C4-2B (cell line): ENCODE measurements around the gene TCEAL3.
"Not testable (repeated sequence)": the region's sequence is repeated elsewhere in the genome, so short reads cannot be mapped to it uniquely, and the experiment has no call there.

ENCODE experiments used
- H3K27ac ChIP-seq: fragments of 450-650 bp; 2 replicates; pipeline ENCODE4 v1.5.1; 2017
- CTCF ChIP-seq: fragments of 450-650 bp; conservative IDR thresholded peaks from 2 replicates; pipeline ENCODE4 v1.5.1; 2017; ENCODE audit warnings: mild to moderate bottlenecking
- ZFX ChIP-seq: fragments of 450-650 bp; IDR thresholded peaks from 2 replicates; pipeline ENCODE4 v1.6.1; 2017

Gene TCEAL3

DNA sequence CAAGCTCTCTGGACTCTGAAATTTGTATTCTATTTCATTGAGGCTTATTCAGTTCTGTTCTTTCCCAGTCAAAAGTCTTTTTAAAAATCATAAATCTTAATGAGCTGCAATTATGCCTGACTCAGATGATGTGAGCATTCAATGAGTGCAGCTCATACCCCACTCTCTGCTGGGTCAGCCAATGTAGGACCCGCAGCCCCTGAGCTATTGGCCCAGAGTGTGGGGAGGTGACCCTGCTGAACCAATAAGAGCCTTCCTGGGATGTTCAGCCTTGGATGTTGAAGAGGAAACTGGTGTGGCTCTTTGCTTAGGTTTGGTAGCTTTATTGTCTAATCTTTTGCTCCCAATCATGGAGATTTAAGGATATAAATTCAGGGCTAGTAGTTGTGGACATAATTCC, 34.6 kb upstream of the TCEAL3 start:
- no peak overlapping the region for H3K27ac ChIP-seq
- TF ChIP-seq ZFX = no peak
- no peak for TF ChIP-seq CTCF

GRCh38 chrX:103584596-103584995, 23.2 kb upstream of the TCEAL3 start:
- TF ChIP-seq CTCF (no peak), ZFX (no peak)
- no peak overlapping the region for H3K27ac ChIP-seq

GRCh38 chrX:103585411-103586313, 22.1 kb upstream of the TCEAL3 start, which contains the start of gene TCEAL4:
Gene TCEAL4, plus strand, starts transcription at chrX:103585515. Its CDS starts 1,161 bp downstream, at chrX:103586676.
- TF ChIP-seq ZFX (peak; percentile 40; the same call in 1 of the 2 replicates), CTCF (no peak)

DNA sequence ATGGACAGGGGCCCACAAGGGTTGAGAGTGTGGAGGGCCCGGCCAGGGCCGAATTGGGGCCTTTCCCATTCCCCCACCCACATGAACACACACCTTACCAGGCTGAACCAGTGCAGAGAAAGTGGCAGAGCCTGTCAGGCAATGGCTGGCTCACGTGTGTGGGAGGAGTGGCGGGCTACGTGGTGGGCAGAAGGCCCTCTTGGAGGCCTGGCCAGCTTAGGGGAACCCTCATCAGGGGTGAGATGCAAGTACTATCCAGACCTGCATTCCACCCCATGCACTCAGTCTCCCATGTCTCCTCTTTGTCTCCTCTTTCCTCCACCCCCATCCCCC, 21.5 kb upstream of the TCEAL3 start:
- H3K27ac ChIP-seq = peak overlapping the region; percentile 90
- TF ChIP-seq ZFX (no peak), CTCF (no peak)

More at GRCh38 chrX:103585411-103586313, 22.1 kb upstream of the TCEAL3 start, which contains the start of gene TCEAL4:
- H3K27ac ChIP-seq = peak within 1 kb of the TSS; percentile 90

GRCh38 chrX:103586659-103587058, 21.1 kb upstream of the TCEAL3 start:
- H3K27ac ChIP-seq = peak overlapping the region; percentile 90
- TF ChIP-seq ZFX (no peak), CTCF (no peak)

DNA sequence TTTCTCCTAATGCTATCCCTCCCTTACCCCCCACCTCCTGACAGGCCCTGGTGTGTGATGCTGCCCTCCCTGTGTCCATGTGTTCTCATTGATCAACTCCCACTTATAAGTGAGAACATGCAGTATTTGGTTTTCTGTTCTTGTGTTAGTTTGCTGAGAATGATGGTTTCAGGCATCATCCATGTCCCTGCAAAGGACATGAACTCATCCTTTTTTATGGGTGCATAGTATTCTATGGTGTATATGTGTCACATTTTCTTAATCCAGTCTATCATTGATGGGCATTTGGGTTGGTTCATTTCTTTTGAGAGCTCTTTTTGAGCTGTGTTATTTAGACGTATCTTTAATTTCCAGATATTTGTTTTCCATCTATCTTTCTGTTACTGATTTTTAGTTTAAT, 15.5 kb upstream of the TCEAL3 start:
- not testable (repeated sequence) for H3K27ac ChIP-seq

GRCh38 chrX:103595202-103595601, 12.6 kb upstream of the TCEAL3 start:
- not testable (repeated sequence) for H3K27ac ChIP-seq

- TF ChIP-seq CTCF = no peak
- peak overlapping the region; percentile 68 for H3K27ac ChIP-seq
These were observed 672 bp downstream of the TCEAL3 start for GRCh38 chrX:103608306-103608963.
